Measurements from ENCODE around the gene MAPKBP1. TPM values are rescaled to one million over a fixed set of nuclear protein-coding genes. Genes with fewer than 3 reads are reported as not detected.
A peak's percentile ranks its signal among the peaks of the same experiment; 100 is the strongest.

Gene MAPKBP1
- total and polyA plus RNA-seq, 2 of the 13 experiments (the other 11 are each of a cell fraction or from before 2014, with no cell fraction given), result 3.0 to 7.3 TPM

DNA sequence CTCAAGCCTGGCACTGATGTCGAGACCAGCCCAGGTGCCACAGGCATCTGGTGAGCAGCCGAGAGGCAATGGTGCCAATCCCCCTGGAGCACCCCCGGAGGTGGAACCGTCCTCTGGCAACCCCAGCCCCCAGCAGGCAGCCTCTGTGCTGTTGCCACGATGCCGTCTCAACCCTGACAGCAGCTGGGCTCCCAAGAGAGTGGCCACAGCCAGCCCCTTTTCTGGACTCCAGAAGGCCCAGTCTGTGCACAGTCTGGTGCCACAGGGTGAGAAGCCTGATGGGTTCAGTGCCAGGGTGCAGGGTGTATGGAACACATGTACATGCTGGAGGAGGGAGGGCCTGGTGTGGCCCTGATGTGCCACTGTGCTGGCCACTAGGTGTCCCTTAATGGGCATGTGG lies 48.7 kb downstream of the MAPKBP1 start:
- no TSS peak for BruUV-seq (replicated peaks)

DNA sequence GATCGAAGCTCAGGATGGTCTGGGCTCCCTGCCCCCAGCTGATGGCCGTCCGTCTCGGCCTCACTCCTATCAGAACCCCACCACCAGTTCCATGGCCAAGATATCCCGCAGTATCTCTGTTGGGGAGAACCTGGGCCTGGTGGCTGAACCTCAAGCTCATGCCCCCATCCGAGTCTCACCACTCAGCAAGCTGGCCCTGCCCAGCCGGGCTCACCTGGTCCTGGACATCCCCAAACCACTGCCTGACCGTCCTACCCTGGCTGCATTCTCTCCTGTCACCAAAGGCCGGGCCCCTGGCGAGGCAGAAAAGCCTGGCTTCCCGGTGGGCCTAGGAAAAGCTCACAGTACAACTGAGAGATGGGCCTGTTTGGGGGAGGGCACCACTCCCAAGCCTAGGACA lies 49.2 kb downstream of the MAPKBP1 start:
- 100% methylated on average over 5 of the region's 11 CpGs for WGBS (ENCODE audit: low lambda C conversion rate)
- no peak overlapping the region for H2AFZ ChIP-seq (ENCODE audit: low read length)
- no TSS peak for BruUV-seq (replicated peaks)
- H3K27ac ChIP-seq (ENCODE audit: extremely low read length, insufficient read depth, low read length), result no peak overlapping the region
- in situ Hi-C loops (cut with HindIII; ENCODE audit: extremely low pct_ligation_motif_present, low pct_unique_long_range_greater_than_20kb) (no loop called here), intact Hi-C loops (cut with micrococcal nuclease; ENCODE audit: unreplicated experiment) (no loop called here)
- POLR2A ChIA-PET, result no interaction called here
- H3K9me3 ChIP-seq (ENCODE audit: low read length), result no peaks in the 10 kb centered on the region
- H3K79me2 ChIP-seq (ENCODE audit: insufficient read depth, low read length), result no peaks in the 10 kb centered on the region
- no peak overlapping the region for H3K4me2 ChIP-seq (ENCODE audit: low read depth, low read length)
- DNase-seq (ENCODE audit: low spot score), result no peak
- H3K27me3 ChIP-seq (ENCODE audit: control insufficient read depth in 1 of 2, insufficient read depth in 2 of 2, low read length in 2 of 2), result no peaks in the 10 kb centered on the region; a peak in 1 of 5 replicates
- H3K4me3 ChIP-seq (replicated peaks in 1 of 3; ENCODE audit: insufficient read depth in 1 of 3, low read depth in 2 of 3, low read length in 3 of 3), result no peak overlapping the region
- CTCF ChIA-PET (ENCODE audit: low intra/inter-chr PET ratio, low total read pairs), result no interaction called here
- H3K9ac ChIP-seq (ENCODE audit: insufficient read depth, low read depth, low read length), result no peak overlapping the region
- no peak for FAIRE-seq
- ATAC-seq, result no peak
- H4K20me1 ChIP-seq (ENCODE audit: insufficient read depth, low read length), result no peaks in the 10 kb centered on the region
- H3K4me1 ChIP-seq (ENCODE audit: insufficient read depth, low read length), result peaks cover 2% of the 10 kb centered on the region
- peaks cover 0 to 11% of the 10 kb centered on the region in 2 experiments; a peak in 4 of 5 replicates for H3K36me3 ChIP-seq (replicated peaks in 1 of 2; ENCODE audit: control insufficient read depth in 1 of 2, insufficient read depth in 2 of 2, low read length in 2 of 2)
- TF ChIP-seq ZNF335 (CRISPR knock-in tag; IDR thresholded peaks at IDR 0.05) (no peak), TGIF2 (CRISPR knock-in tag; IDR thresholded peaks at IDR 0.05) (no peak), ZNF891 (CRISPR knock-in tag; IDR thresholded peaks at IDR 0.05) (no peak), ZFP36L2 (CRISPR knock-in tag; IDR thresholded peaks at IDR 0.05) (no peak), MEIS2 (CRISPR knock-in tag; IDR thresholded peaks at IDR 0.05) (no peak), ZNF577 (CRISPR knock-in tag; IDR thresholded peaks at IDR 0.05; ENCODE audit: borderline replicate concordance, low read depth) (no peak), SIX1 (CRISPR knock-in tag; IDR thresholded peaks at IDR 0.05; ENCODE audit: borderline replicate concordance) (no peak), XBP1 (CRISPR knock-in tag; IDR thresholded peaks at IDR 0.05) (no peak)
- TF ChIP-seq, protein P1, sequence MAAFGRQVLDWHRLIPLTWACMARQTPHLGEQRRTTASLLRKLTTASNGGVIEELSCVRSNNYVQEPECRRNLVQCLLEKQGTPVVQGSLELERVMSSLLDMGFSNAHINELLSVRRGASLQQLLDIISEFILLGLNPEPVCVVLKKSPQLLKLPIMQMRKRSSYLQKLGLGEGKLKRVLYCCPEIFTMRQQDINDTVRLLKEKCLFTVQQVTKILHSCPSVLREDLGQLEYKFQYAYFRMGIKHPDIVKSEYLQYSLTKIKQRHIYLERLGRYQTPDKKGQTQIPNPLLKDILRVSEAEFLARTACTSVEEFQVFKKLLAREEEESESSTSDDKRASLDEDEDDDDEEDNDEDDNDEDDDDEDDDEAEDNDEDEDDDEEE (CRISPR knock-in tag; IDR thresholded peaks at IDR 0.05), result no peak
- TF ChIP-seq, protein P2, sequence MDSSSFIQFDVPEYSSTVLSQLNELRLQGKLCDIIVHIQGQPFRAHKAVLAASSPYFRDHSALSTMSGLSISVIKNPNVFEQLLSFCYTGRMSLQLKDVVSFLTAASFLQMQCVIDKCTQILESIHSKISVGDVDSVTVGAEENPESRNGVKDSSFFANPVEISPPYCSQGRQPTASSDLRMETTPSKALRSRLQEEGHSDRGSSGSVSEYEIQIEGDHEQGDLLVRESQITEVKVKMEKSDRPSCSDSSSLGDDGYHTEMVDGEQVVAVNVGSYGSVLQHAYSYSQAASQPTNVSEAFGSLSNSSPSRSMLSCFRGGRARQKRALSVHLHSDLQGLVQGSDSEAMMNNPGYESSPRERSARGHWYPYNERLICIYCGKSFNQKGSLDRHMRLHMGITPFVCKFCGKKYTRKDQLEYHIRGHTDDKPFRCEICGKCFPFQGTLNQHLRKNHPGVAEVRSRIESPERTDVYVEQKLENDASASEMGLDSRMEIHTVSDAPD (CRISPR knock-in tag; IDR thresholded peaks at IDR 0.05), result no peak
- TF ChIP-seq, protein P3, sequence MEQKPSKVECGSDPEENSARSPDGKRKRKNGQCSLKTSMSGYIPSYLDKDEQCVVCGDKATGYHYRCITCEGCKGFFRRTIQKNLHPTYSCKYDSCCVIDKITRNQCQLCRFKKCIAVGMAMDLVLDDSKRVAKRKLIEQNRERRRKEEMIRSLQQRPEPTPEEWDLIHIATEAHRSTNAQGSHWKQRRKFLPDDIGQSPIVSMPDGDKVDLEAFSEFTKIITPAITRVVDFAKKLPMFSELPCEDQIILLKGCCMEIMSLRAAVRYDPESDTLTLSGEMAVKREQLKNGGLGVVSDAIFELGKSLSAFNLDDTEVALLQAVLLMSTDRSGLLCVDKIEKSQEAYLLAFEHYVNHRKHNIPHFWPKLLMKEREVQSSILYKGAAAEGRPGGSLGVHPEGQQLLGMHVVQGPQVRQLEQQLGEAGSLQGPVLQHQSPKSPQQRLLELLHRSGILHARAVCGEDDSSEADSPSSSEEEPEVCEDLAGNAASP (CRISPR knock-in tag; IDR thresholded peaks at IDR 0.05; ENCODE audit: borderline replicate concordance), result no peak

More for the DNA sequence above, 48.7 kb downstream of the MAPKBP1 start:
- Histone ChIP-seq H3K4me1 (ENCODE audit: insufficient read depth, low read length) (no peaks in the 10 kb centered on the region), H3K9ac (ENCODE audit: insufficient read depth, low read depth, low read length) (no peak overlapping the region), H3K79me2 (ENCODE audit: insufficient read depth, low read length) (no peaks in the 10 kb centered on the region), H2AFZ (ENCODE audit: low read length) (no peak overlapping the region), H3K4me2 (ENCODE audit: low read depth, low read length) (no peak overlapping the region), H3K27me3 (ENCODE audit: control insufficient read depth in 1 of 2, insufficient read depth in 2 of 2, low read length in 2 of 2) (no peaks in the 10 kb centered on the region; a peak in 1 of 5 replicates), H3K27ac (ENCODE audit: extremely low read length, insufficient read depth, low read length) (no peak overlapping the region), H3K9me3 (ENCODE audit: low read length) (no peaks in the 10 kb centered on the region), H3K4me3 (replicated peaks in 1 of 3; ENCODE audit: insufficient read depth in 1 of 3, low read depth in 2 of 3, low read length in 3 of 3) (no peak overlapping the region), H3K36me3 (replicated peaks in 1 of 2; ENCODE audit: control insufficient read depth in 1 of 2, insufficient read depth in 2 of 2, low read length in 2 of 2) (peaks cover 3 to 16% of the 10 kb centered on the region in 2 experiments; a peak in 4 of 5 replicates), H4K20me1 (ENCODE audit: insufficient read depth, low read length) (no peaks in the 10 kb centered on the region)
- in situ Hi-C loops (cut with HindIII; ENCODE audit: extremely low pct_ligation_motif_present, low pct_unique_long_range_greater_than_20kb), result no loop called here
- intact Hi-C loops (cut with micrococcal nuclease; ENCODE audit: unreplicated experiment), result no loop called here
- FAIRE-seq (no peak), DNase-seq (ENCODE audit: low spot score) (no peak), ATAC-seq (no peak)
- ChIA-PET POLR2A (no interaction called here), CTCF (ENCODE audit: low intra/inter-chr PET ratio, low total read pairs) (no interaction called here)
- 74% methylated on average over 2 of the region's 6 CpGs for WGBS (ENCODE audit: low lambda C conversion rate)
- TF ChIP-seq, protein P4, sequence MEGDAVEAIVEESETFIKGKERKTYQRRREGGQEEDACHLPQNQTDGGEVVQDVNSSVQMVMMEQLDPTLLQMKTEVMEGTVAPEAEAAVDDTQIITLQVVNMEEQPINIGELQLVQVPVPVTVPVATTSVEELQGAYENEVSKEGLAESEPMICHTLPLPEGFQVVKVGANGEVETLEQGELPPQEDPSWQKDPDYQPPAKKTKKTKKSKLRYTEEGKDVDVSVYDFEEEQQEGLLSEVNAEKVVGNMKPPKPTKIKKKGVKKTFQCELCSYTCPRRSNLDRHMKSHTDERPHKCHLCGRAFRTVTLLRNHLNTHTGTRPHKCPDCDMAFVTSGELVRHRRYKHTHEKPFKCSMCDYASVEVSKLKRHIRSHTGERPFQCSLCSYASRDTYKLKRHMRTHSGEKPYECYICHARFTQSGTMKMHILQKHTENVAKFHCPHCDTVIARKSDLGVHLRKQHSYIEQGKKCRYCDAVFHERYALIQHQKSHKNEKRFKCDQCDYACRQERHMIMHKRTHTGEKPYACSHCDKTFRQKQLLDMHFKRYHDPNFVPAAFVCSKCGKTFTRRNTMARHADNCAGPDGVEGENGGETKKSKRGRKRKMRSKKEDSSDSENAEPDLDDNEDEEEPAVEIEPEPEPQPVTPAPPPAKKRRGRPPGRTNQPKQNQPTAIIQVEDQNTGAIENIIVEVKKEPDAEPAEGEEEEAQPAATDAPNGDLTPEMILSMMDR (CRISPR knock-in tag; IDR thresholded peaks at IDR 0.05), result peak; percentile 15; the same call in 1 of the 2 replicates
- TF ChIP-seq PHF21A (CRISPR knock-in tag; IDR thresholded peaks at IDR 0.05), result no peak
